ENCODE measurements around the gene MOBP. TPM values are rescaled to one million over a fixed set of nuclear protein-coding genes. Genes with fewer than 3 reads are reported as not detected.

MOBP gene
- total and polyA plus RNA-seq, 2 of the 8 experiments (the other 6 are each of a cell fraction or from before 2014, with no cell fraction given) = 0.06 to 0.50 TPM

DNA sequence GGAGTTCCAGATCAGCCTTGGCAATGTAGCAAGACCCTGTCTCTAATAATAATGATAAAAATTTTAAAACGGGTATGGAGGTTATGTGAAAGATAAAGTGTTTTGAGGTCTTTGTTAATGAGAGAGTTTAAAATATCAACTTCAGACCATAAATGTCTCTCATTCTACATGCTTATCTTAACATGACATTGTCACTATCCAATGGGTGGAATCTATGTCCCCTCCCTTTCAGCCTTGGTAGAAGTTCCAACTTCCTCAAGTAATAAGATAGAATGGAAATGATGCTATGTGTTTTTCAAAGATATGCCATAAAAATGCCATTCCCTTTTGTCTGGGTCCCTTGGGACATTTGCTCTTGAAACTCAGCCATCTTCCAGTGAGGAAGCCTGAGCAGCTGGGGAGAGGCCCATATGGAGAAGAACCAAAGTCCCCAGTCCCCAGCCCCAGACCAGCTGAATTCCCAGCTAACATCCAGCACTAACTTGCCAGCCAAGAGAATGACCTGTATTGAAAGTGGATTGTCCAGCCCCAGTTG lies 44.0 kb upstream of the MOBP start:
- no peak for DNase-seq (ENCODE audit: low read depth in 1 of 2, low spot score in 2 of 2)
- Histone ChIP-seq H3K9me3 (ENCODE audit: insufficient read depth in 2 of 2, low read depth in 1 of 2, low read length in 1 of 2) (no peaks in the 10 kb centered on the region), H4K5ac (ENCODE audit: insufficient read length, low read depth, low read length) (no peak overlapping the region), H2BK15ac (ENCODE audit: low read length) (no peak overlapping the region), H3K79me2 (ENCODE audit: control insufficient read depth in 1 of 2, insufficient read depth in 2 of 2, low read length in 2 of 2) (no peaks in the 10 kb centered on the region), H3K23ac (ENCODE audit: insufficient read length) (no peak overlapping the region), H2BK20ac (ENCODE audit: low read length) (no peak overlapping the region), H4K91ac (replicated peaks; ENCODE audit: insufficient read length, low read length) (no peak overlapping the region), H2BK120ac (replicated peaks; ENCODE audit: low read depth, low read length) (no peak overlapping the region), H4K8ac (ENCODE audit: extremely low read depth, insufficient read depth, low read length) (no peak overlapping the region), H4K20me1 (replicated peaks in 1 of 2; ENCODE audit: control insufficient read depth in 1 of 2, insufficient read depth in 2 of 2, low read length in 2 of 2) (no peaks in the 10 kb centered on the region), H3K4me2 (ENCODE audit: insufficient read depth in 1 of 2, low read depth in 2 of 2, low read length in 2 of 2) (no peak overlapping the region), H2BK5ac (ENCODE audit: low read depth, low read length) (no peak overlapping the region), H2BK12ac (ENCODE audit: low read depth, low read length) (no peak overlapping the region), H3K27me3 (replicated peaks in 1 of 4; ENCODE audit: control insufficient read depth in 3 of 4, extremely low read depth in 1 of 4, insufficient read depth in 3 of 4, low read length in 3 of 4) (no peaks in the 10 kb centered on the region), H3K23me2 (ENCODE audit: low read depth, low read length) (no peaks in the 10 kb centered on the region), H3K4me3 (ENCODE audit: extremely low read depth in 1 of 4, insufficient read depth in 2 of 4, low read depth in 3 of 4, low read length in 4 of 4) (no peak overlapping the region), H3K18ac (ENCODE audit: extremely low read depth, low read length) (no peak overlapping the region), H2AK5ac (ENCODE audit: low read depth, low read length) (no peak overlapping the region), H3K14ac (ENCODE audit: insufficient read length) (no peak overlapping the region), H3K56ac (replicated peaks; ENCODE audit: insufficient read length, low read depth, low read length) (no peak overlapping the region), H2AFZ (ENCODE audit: low read length) (no peak overlapping the region), H3K4me1 (replicated peaks in 1 of 4; ENCODE audit: control insufficient read depth in 3 of 4, insufficient read depth in 4 of 4, low read length in 3 of 4) (peaks cover 0 to 3% (median 0%) of the 10 kb centered on the region in 4 experiments; a peak in 2 of 7 replicates), H3K79me1 (ENCODE audit: low read depth, low read length) (no peaks in the 10 kb centered on the region), H3K4ac (replicated peaks; ENCODE audit: insufficient read length, low read depth, low read length) (no peak overlapping the region), H3K9ac (replicated peaks in 1 of 4; ENCODE audit: extremely low read depth in 1 of 4, low read depth in 3 of 4, low read length in 3 of 4) (no peak overlapping the region), H3K36me3 (ENCODE audit: control insufficient read depth in 2 of 4, insufficient read depth in 4 of 4, low read length in 3 of 4) (no peaks in the 10 kb centered on the region; a peak in 1 of 8 replicates), H3K27ac (ENCODE audit: low read depth, low read length) (no peak overlapping the region)
- 86% methylated on average over 1 of the region's 1 CpG; no CpG with 5 or more reads in 1 of the 2 experiments for WGBS, 2 experiments (ENCODE audit: extremely low coverage in 1 of 2, insufficient coverage in 1 of 2, insufficient read length in 1 of 2, insufficient replicate concordance in 2 of 2, low coverage in 1 of 2, low lambda C conversion rate in 2 of 2, missing lambda C conversion rate in 1 of 2)
- CTCF ChIA-PET (ENCODE audit: partially characterized antibody) = interaction anchor here (2.2 kb wide), 1 partner anchor 23 kb away, joined by 11 read pairs; no protein-coding TSS in a partner anchor
- POLR2A ChIA-PET (ENCODE audit: partially characterized antibody) = interaction anchor here (0.6 to 13.1 kb wide), 5 partner anchors 9 to 1036 kb away, joined by 5 to 141 read pairs (median 14); partner anchors contain the start of gene RPSA
- FAIRE-seq = no peak
- no peak for TF ChIP-seq KDM5A (IDR thresholded peaks at IDR 0.05; ENCODE audit: low read length)
- no peak for TF ChIP-seq TBP (IDR thresholded peaks at IDR 0.05; ENCODE audit: low read depth, low read length)
- no peak for TF ChIP-seq JUN (IDR thresholded peaks at IDR 0.05; ENCODE audit: low read depth, low read length)
- TF ChIP-seq CTBP2 (IDR thresholded peaks at IDR 0.05; ENCODE audit: borderline replicate concordance, insufficient read depth, insufficient read length, low read length) = no peak
- TF ChIP-seq SP4 (IDR thresholded peaks at IDR 0.05; ENCODE audit: low read length) = no peak
- no peak for TF ChIP-seq GTF2F1 (IDR thresholded peaks at IDR 0.05; ENCODE audit: borderline replicate concordance, low read depth, low read length)
- no peak for TF ChIP-seq EP300 (IDR thresholded peaks at IDR 0.05; ENCODE audit: borderline replicate concordance in 1 of 2, low read depth in 2 of 2, low read length in 2 of 2)
- no peak for TF ChIP-seq NRF1 (IDR thresholded peaks at IDR 0.05; ENCODE audit: low read depth, low read length)
- TF ChIP-seq BCL11A (IDR thresholded peaks at IDR 0.05; ENCODE audit: low read depth in 2 of 2, low read length in 2 of 2) = no peak
- no peak for TF ChIP-seq CBX5 (IDR thresholded peaks at IDR 0.05; ENCODE audit: low read depth, low read length)
- no peak for TF ChIP-seq SP2 (IDR thresholded peaks at IDR 0.05; ENCODE audit: low read length)
- no peak for TF ChIP-seq NANOG (IDR thresholded peaks at IDR 0.05; ENCODE audit: insufficient read depth, low read depth, low read length, poor library complexity, severe bottlenecking)
- TF ChIP-seq BACH1 (IDR thresholded peaks at IDR 0.05; ENCODE audit: low read length) = no peak
- TF ChIP-seq TCF12 (IDR thresholded peaks at IDR 0.05; ENCODE audit: low read depth, low read length) = no peak

Data from H1 (cell line).